HepG2 (cell line): Measurements from ENCODE around the gene CNPY4. TPM values are rescaled to one million over a fixed set of nuclear protein-coding genes. Genes with fewer than 3 reads are reported as not detected.

Source experiments
- AFF4 ChIP-seq: sonication (generic); formaldehyde crosslinking; IDR thresholded peaks from 2 replicates; pipeline ENCODE4 v1.4.0; 2020; ENCODE audit warnings: missing genetic modification reagents
- CHD2 ChIP-seq: IDR thresholded peaks from 2 replicates; pipeline ENCODE4 v1.6.1; 2011; ENCODE audit warnings: low read depth, low read length, improper control_type of control experiment
- FOXA3 ChIP-seq: IDR thresholded peaks from 2 replicates; pipeline ENCODE4 v1.6.1; 2016; ENCODE audit warnings: missing genetic modification reagents, missing compliant biosample characterization
- GTF2F1 ChIP-seq: fragments of 150-350 bp; IDR thresholded peaks from 2 replicates; pipeline ENCODE4 v1.6.1; 2014; ENCODE audit warnings: low read length
- MXD1 ChIP-seq: sonication (generic); formaldehyde crosslinking; IDR thresholded peaks from 2 replicates; pipeline ENCODE4 v1.4.0; 2020; ENCODE audit warnings: mild to moderate bottlenecking, missing genetic modification reagents
- NR1H2 ChIP-seq: sonication (generic); formaldehyde crosslinking; IDR thresholded peaks from 2 replicates; pipeline ENCODE4 v1.8.1; 2022; ENCODE audit warnings: low read depth, missing genetic modification reagents, borderline replicate concordance
- SMAD1 ChIP-seq: sonication (generic); formaldehyde crosslinking; IDR thresholded peaks from 2 replicates; pipeline ENCODE4 v1.4.0; 2020; ENCODE audit warnings: missing genetic modification reagents, low read depth, mild to moderate bottlenecking, borderline replicate concordance
- SP140L ChIP-seq: sonication (generic); formaldehyde crosslinking; IDR thresholded peaks from 2 replicates; pipeline ENCODE4 v1.4.0; 2020; ENCODE audit warnings: missing genetic modification reagents, borderline replicate concordance
- ZFP36L1 ChIP-seq: sonication (generic); formaldehyde crosslinking; IDR thresholded peaks from 2 replicates; pipeline ENCODE4 v1.8.0; 2022; ENCODE audit warnings: mild to moderate bottlenecking, missing genetic modification reagents, moderate library complexity
- ZMYM3 ChIP-seq: sonication (generic); formaldehyde crosslinking; IDR thresholded peaks from 2 replicates; pipeline ENCODE4 v1.5.1; 2020; ENCODE audit warnings: mild to moderate bottlenecking, missing genetic modification reagents
- ZNF263 ChIP-seq: sonication (generic); formaldehyde crosslinking; IDR thresholded peaks from 2 replicates; pipeline ENCODE4 v1.4.0; 2020; ENCODE audit warnings: missing genetic modification reagents
- ZNF274 ChIP-seq: sonication (generic); formaldehyde crosslinking; IDR thresholded peaks from 2 replicates; pipeline ENCODE4 v1.5.1; 2020; ENCODE audit warnings: mild to moderate bottlenecking, missing genetic modification reagents
- ZNF484 ChIP-seq: sonication (generic); formaldehyde crosslinking; IDR thresholded peaks from 2 replicates; pipeline ENCODE4 v1.5.1; 2020; ENCODE audit warnings: mild to moderate bottlenecking, low read depth, missing genetic modification reagents, borderline replicate concordance
- ZNF614 ChIP-seq: IDR thresholded peaks from 2 replicates; pipeline ENCODE4 v1.6.1; 2018; ENCODE audit warnings: missing biosample characterization, missing genetic modification reagents, inconsistent platforms, borderline replicate concordance
- ZNF7 ChIP-seq: IDR thresholded peaks from 2 replicates; pipeline ENCODE4 v1.6.1; 2016; ENCODE audit warnings: missing biosample characterization, missing genetic modification reagents
- ZNF777 ChIP-seq: sonication (generic); formaldehyde crosslinking; IDR thresholded peaks from 2 replicates; pipeline ENCODE4 v1.4.0; 2020; ENCODE audit warnings: missing genetic modification reagents
- ZNF792 ChIP-seq: IDR thresholded peaks from 2 replicates; pipeline ENCODE4 v1.6.1; 2016
- ZSCAN29 ChIP-seq: sonication (generic); formaldehyde crosslinking; conservative IDR thresholded peaks from 2 replicates; pipeline ENCODE4 v1.4.0; 2020; ENCODE audit warnings: mild to moderate bottlenecking, missing genetic modification reagents
- polyA plus RNA-seq, 8 experiments: library from polyadenylated mRNA; depleted of rRNA in 3 of 8; stranded (reverse) in 7 of 8; unstranded in 1 of 8; fragments of >200 nt; fragmentation: Illumina TruSeq in 4 of 8; extraction: Trizol in 4 of 8; gene quantifications; 2 replicates each; pipeline versions ENCODE4 v1.2.1 to v1.2.3, GENCODE V29; 2011 to 2016; ENCODE audit warnings: low read depth in 4 of 8, missing spikeins in 1 of 8, mixed read lengths in 1 of 8; ENCODE audit not compliant: insufficient read depth in 1 of 8
- total RNA-seq, 5 experiments: library from RNA; depleted of rRNA; stranded (reverse); fragments of >200 nt; fragmentation: Illumina TruSeq; extraction: Trizol; gene quantifications; 2 replicates each; pipeline ENCODE4 v1.2.3, GENCODE V29; 2016; ENCODE audit warnings: low read depth in 1 of 5
- TF ChIP-seq, protein P1 (sequence below): sonication (generic); formaldehyde crosslinking; IDR thresholded peaks from 2 replicates; pipeline ENCODE4 v1.5.0; 2020; ENCODE audit warnings: mild to moderate bottlenecking, missing genetic modification reagents
- TF ChIP-seq, protein P2 (sequence below): sonication (generic); formaldehyde crosslinking; IDR thresholded peaks from 2 replicates; pipeline ENCODE4 v1.4.0; 2020; ENCODE audit warnings: missing genetic modification reagents, mild to moderate bottlenecking, borderline replicate concordance
- TF ChIP-seq, protein P3 (sequence below): sonication (generic); formaldehyde crosslinking; conservative IDR thresholded peaks from 2 replicates; pipeline ENCODE4 v1.4.0; 2020; ENCODE audit warnings: missing genetic modification reagents

Gene CNPY4
- total and polyA plus RNA-seq, 2 of the 13 experiments (the other 11 are each of a cell fraction or from before 2014, with no cell fraction given), result 6.2 to 12.7 TPM

DNA sequence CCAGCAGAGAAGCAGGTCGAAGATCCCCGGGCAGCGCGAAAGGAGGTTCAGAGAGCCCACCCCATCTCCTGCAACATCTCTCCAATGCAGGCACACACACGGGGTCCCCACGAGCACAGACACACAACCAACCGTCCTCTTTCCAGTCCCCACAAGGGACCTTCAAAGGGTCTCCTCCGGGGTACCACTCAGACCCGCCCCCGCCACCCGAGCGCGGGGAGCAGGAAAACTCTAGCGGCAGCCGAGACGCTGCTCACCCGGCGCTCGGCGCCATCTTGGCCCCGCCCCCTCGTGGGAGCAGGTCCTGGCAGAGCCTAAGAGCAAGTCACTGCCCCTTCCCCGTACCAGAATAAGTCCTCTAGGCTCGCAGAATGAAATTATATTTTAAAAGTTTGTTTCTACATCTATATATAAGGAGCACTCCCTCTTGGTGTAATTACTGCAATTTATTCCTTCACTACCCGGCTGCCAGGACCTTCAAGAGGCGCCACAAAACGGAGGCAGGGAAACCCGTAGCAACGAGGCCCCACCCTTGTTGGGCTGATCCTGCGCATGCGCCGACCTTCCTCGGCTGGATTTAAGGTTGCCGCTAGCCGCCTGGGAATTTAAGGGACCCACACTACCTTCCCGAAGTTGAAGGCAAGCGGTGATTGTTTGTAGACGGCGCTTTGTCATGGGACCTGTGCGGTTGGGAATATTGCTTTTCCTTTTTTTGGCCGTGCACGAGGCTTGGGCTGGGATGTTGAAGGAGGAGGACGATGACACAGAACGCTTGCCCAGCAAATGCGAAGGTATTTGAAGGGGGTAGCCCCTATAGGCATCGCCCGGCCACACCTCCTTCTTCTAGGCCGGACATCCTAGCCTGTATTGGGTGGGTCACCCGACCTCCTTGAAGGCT lies at the start of gene CNPY4, which contains the start of gene TAF6 (continued):
- no peak for TF ChIP-seq GTF2F1
- no peak for TF ChIP-seq ZNF614 (CRISPR knock-in tag)
- TF ChIP-seq ZMYM3 (CRISPR knock-in tag), result no peak
- TF ChIP-seq MXD1, result no peak
- no peak for TF ChIP-seq CHD2
- TF ChIP-seq SMAD1 (CRISPR knock-in tag), result no peak
- peak; percentile 57 for TF ChIP-seq ZNF777 (CRISPR knock-in tag)
- no peak for TF ChIP-seq NR1H2 (CRISPR knock-in tag)
- TF ChIP-seq ZNF263 (CRISPR knock-in tag), result peak; percentile 57
- TF ChIP-seq AFF4 (CRISPR knock-in tag), result no peak
- peak; percentile 61 for TF ChIP-seq ZNF792 (CRISPR knock-in tag)
- TF ChIP-seq ZNF274 (CRISPR knock-in tag), result no peak
- no peak; the same call in none of the 2 replicates for TF ChIP-seq FOXA3 (CRISPR knock-in tag)
- TF ChIP-seq ZFP36L1 (CRISPR knock-in tag), result no peak
- TF ChIP-seq, protein P1, sequence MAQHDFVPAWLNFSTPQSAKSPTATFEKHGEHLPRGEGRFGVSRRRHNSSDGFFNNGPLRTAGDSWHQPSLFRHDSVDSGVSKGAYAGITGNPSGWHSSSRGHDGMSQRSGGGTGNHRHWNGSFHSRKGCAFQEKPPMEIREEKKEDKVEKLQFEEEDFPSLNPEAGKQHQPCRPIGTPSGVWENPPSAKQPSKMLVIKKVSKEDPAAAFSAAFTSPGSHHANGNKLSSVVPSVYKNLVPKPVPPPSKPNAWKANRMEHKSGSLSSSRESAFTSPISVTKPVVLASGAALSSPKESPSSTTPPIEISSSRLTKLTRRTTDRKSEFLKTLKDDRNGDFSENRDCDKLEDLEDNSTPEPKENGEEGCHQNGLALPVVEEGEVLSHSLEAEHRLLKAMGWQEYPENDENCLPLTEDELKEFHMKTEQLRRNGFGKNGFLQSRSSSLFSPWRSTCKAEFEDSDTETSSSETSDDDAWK (CRISPR knock-in tag), result no peak
- TF ChIP-seq ZNF484, result no peak
- TF ChIP-seq, protein P2, sequence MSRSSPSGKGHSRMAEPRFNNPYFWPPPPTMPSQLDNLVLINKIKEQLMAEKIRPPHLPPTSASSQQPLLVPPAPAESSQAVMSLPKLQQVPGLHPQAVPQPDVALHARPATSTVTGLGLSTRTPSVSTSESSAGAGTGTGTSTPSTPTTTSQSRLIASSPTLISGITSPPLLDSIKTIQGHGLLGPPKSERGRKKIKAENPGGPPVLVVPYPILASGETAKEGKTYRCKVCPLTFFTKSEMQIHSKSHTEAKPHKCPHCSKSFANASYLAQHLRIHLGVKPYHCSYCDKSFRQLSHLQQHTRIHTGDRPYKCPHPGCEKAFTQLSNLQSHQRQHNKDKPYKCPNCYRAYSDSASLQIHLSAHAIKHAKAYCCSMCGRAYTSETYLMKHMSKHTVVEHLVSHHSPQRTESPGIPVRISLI, result no peak
- TF ChIP-seq ZNF7 (CRISPR knock-in tag), result no peak; the same call in 1 of the 2 replicates
- TF ChIP-seq ZSCAN29 (CRISPR knock-in tag), result no peak
- TF ChIP-seq SP140L (CRISPR knock-in tag), result no peak
- TF ChIP-seq, protein P3, sequence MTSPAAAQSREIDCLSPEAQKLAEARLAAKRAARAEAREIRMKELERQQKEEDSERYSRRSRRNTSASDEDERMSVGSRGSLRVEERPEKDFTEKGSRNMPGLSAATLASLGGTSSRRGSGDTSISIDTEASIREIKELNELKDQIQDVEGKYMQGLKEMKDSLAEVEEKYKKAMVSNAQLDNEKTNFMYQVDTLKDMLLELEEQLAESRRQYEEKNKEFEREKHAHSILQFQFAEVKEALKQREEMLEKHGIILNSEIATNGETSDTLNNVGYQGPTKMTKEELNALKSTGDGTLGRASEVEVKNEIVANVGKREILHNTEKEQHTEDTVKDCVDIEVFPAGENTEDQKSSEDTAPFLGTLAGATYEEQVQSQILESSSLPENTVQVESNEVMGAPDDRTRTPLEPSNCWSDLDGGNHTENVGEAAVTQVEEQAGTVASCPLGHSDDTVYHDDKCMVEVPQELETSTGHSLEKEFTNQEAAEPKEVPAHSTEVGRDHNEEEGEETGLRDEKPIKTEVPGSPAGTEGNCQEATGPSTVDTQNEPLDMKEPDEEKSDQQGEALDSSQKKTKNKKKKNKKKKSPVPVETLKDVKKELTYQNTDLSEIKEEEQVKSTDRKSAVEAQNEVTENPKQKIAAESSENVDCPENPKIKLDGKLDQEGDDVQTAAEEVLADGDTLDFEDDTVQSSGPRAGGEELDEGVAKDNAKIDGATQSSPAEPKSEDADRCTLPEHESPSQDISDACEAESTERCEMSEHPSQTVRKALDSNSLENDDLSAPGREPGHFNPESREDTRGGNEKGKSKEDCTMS (CRISPR knock-in tag), result no peak
